Breast epithelium (tissue), 4 donors: ENCODE results near the gene ODAD3. TPM values are rescaled to one million over a fixed set of nuclear protein-coding genes. Genes with fewer than 3 reads are reported as not detected.
"Not testable (repeated sequence)": the region's sequence is repeated elsewhere in the genome, so short reads cannot be mapped to it uniquely, and the experiment has no call there.

Experiments used
- DNase-seq, 2 donors: peaks; one replicate each; pipeline ENCODE4 v3.0.0-alpha.2; 2019; ENCODE audit warnings: low spot score in 2 of 2
- H3K27ac ChIP-seq, 2 donors: fragments of 200-600 bp; sonication (generic) in 1 of 2; one replicate each; pipeline ENCODE4 v1.5.1; 2016 to 2019; ENCODE audit warnings: mild to moderate bottlenecking in 1 of 2
- H3K27me3 ChIP-seq, 2 donors: fragments of 200-600 bp; sonication (generic) in 1 of 2; one replicate each; pipeline versions ENCODE4 v1.5.1 to v1.6.0; 2017 to 2019; ENCODE audit warnings: control low read depth in 1 of 2, mild to moderate bottlenecking in 1 of 2
- H3K36me3 ChIP-seq: fragments of 200-600 bp; one replicate; pipeline ENCODE4 v1.5.1; 2019
- H3K4me1 ChIP-seq, 2 donors: fragments of 200-600 bp; sonication (generic); one replicate each; pipeline ENCODE4 v1.5.1; 2016 to 2019; ENCODE audit warnings: control low read depth in 1 of 2
- H3K4me3 ChIP-seq, 3 donors: fragments of 200-600 bp; sonication (generic); 1 replicate in 2 of 3; 2 replicates in 1 of 3; pipeline ENCODE4 v1.5.1; 2016 to 2019; ENCODE audit warnings: mild to moderate bottlenecking in 3 of 3, moderate library complexity in 2 of 3
- H3K9me3 ChIP-seq, 2 donors: fragments of 200-600 bp; sonication (generic) in 1 of 2; one replicate each; pipeline ENCODE4 v1.5.1; 2016 to 2019; ENCODE audit warnings: control low read depth in 1 of 2
- POLR2A ChIP-seq: fragments of 450-650 bp; IDR thresholded peaks from one replicate; pipeline ENCODE4 v1.6.1; 2016; ENCODE audit warnings: antibody characterized with exemption, mild to moderate bottlenecking, moderate library complexity
- POLR2AphosphoS5 ChIP-seq, 3 donors: sonication (generic); formaldehyde crosslinking; IDR thresholded peaks; one replicate each; pipeline ENCODE4 v1.6.1; 2017; ENCODE audit warnings: antibody characterized with exemption in 3 of 3
- intact Hi-C: fragments of 100-400 bp; cut with DNase I; formaldehyde crosslinking; loops from one replicate; pipeline ENCODE4 v1.15.1; 2023; ENCODE audit warnings: low total_unique reads
- total RNA-seq, 3 donors: library from RNA; depleted of rRNA; stranded (reverse); fragments of >200 nt; gene quantifications; one replicate each; pipeline ENCODE4 v1.1.0, GENCODE V29; 2016
- TF ChIP-seq, protein P1 (sequence below), 3 donors: fragments of 450-650 bp; IDR thresholded peaks; one replicate each; pipeline ENCODE4 v1.5.1; 2016 to 2017; ENCODE audit warnings: antibody characterized with exemption in 3 of 3, mild to moderate bottlenecking in 3 of 3, moderate library complexity in 3 of 3

Gene ODAD3
- total RNA-seq, 3 donors from 2014 or later: 0.33 to 0.59 TPM; not detected in 1

DNA sequence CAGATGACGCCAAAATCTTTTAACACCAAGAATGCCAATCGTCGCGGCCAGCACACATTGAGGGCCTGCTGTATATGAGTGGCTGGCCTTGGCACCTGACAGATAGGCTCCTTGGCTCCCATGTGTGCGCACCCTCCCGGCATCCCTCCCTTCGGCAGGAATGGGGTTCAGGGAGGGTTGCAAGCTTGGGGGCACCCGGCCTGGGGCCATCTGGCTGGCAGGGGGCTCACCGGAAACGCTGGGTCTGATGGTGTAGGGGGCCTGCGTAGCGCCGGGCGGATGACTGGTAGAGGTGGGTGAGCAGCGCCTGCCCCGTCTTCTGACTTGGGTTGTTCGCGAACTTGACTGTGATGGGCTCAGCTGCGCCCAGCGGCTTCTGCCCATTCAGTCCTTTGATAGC, 22.9 kb upstream of the ODAD3 start:
- H3K27me3 ChIP-seq: no peaks in the 10 kb centered on the region
- TF ChIP-seq POLR2AphosphoS5 (IDR thresholded peaks at IDR 0.05) (no peak), POLR2A (no peak)
- TF ChIP-seq, protein P1, sequence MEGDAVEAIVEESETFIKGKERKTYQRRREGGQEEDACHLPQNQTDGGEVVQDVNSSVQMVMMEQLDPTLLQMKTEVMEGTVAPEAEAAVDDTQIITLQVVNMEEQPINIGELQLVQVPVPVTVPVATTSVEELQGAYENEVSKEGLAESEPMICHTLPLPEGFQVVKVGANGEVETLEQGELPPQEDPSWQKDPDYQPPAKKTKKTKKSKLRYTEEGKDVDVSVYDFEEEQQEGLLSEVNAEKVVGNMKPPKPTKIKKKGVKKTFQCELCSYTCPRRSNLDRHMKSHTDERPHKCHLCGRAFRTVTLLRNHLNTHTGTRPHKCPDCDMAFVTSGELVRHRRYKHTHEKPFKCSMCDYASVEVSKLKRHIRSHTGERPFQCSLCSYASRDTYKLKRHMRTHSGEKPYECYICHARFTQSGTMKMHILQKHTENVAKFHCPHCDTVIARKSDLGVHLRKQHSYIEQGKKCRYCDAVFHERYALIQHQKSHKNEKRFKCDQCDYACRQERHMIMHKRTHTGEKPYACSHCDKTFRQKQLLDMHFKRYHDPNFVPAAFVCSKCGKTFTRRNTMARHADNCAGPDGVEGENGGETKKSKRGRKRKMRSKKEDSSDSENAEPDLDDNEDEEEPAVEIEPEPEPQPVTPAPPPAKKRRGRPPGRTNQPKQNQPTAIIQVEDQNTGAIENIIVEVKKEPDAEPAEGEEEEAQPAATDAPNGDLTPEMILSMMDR (IDR thresholded peaks at IDR 0.05): no peak
- H3K4me1 ChIP-seq: no peaks in the 10 kb centered on the region
- no peak for DNase-seq
- intact Hi-C loops: no loop called here
- no peak overlapping the region for H3K27ac ChIP-seq
- H3K36me3 ChIP-seq: no peaks in the 10 kb centered on the region
- no peak overlapping the region for H3K4me3 ChIP-seq
- no peaks in the 10 kb centered on the region for H3K9me3 ChIP-seq

DNA sequence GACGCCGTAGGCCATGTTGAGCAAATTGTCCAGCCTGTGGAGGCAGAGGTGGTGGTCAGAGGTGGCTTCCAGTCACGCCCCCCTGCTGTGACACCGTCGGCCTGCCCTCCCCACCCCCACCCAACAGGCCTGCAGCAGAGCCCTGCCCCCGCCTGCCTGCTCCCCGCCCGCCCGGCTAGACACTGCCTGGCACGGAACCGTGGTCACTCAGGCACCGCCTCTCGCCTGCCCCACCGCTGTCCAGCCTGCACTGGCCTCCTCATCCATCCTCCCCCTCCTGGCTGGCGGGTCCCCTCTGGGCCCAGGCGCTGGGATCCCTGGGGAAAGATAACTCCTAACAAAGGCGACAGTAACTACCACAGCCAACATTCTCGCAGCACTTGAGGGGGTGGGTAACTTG, 22.2 kb upstream of the ODAD3 start:
- Histone ChIP-seq H3K27ac (no peak overlapping the region), H3K36me3 (no peaks in the 10 kb centered on the region), H3K27me3 (no peaks in the 10 kb centered on the region), H3K4me3 (no peak overlapping the region), H3K4me1 (no peaks in the 10 kb centered on the region), H3K9me3 (no peaks in the 10 kb centered on the region)
- intact Hi-C loops: no loop called here
- DNase-seq: no peak
- no peak for TF ChIP-seq POLR2A
- TF ChIP-seq, protein P1 (IDR thresholded peaks at IDR 0.05): no peak

DNA sequence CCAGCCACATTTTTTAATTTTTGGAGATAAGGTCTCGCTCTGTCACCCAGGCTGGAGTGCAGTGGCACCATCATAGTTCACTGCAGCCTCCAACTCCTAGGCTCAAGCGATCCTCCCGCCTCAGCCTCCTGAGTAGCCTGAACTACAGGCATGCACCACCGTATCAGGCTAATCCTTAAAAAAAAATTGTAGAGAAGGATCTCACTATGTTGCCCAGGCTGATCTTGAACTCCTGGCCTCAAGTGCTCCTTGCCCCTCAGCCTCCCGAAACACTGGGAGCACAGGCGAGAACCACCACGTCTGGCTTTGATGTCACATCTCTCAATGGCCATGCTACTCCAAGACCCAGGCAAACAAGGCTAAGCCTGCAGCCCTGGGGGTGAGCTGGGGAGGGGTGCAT, 21.7 kb upstream of the ODAD3 start:
- intact Hi-C loops: no loop called here
- Histone ChIP-seq H3K27ac (no peak overlapping the region), H3K4me1 (no peaks in the 10 kb centered on the region), H3K4me3 (no peak overlapping the region), H3K9me3 (no peaks in the 10 kb centered on the region), H3K27me3 (no peaks in the 10 kb centered on the region), H3K36me3 (no peaks in the 10 kb centered on the region)
- no peak for TF ChIP-seq POLR2A
- TF ChIP-seq POLR2AphosphoS5 (IDR thresholded peaks at IDR 0.05): no peak
- TF ChIP-seq, protein P1 (IDR thresholded peaks at IDR 0.05): no peak
- DNase-seq: no peak

DNA sequence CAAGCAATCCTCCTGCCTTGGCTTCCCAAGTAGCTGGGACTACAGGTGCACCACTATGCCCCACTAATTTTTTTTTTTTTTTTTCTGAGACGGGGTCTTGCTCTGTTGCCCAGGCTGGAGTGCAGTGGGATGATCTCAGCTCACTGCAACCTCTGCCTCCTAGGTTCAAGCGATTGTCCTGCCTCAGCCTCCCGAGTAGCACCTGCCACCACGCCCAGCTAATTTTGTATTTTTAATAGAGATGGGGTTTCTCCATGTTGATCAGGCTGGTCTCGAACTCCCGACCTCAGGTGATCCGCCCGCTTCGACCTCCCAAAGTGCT, 20.3 kb upstream of the ODAD3 start:
- H3K4me1 ChIP-seq, H3K36me3 ChIP-seq, H3K9me3 ChIP-seq, DNase-seq, H3K27ac ChIP-seq, intact Hi-C loops, H3K27me3 ChIP-seq, H3K4me3 ChIP-seq: not testable (repeated sequence)

DNA sequence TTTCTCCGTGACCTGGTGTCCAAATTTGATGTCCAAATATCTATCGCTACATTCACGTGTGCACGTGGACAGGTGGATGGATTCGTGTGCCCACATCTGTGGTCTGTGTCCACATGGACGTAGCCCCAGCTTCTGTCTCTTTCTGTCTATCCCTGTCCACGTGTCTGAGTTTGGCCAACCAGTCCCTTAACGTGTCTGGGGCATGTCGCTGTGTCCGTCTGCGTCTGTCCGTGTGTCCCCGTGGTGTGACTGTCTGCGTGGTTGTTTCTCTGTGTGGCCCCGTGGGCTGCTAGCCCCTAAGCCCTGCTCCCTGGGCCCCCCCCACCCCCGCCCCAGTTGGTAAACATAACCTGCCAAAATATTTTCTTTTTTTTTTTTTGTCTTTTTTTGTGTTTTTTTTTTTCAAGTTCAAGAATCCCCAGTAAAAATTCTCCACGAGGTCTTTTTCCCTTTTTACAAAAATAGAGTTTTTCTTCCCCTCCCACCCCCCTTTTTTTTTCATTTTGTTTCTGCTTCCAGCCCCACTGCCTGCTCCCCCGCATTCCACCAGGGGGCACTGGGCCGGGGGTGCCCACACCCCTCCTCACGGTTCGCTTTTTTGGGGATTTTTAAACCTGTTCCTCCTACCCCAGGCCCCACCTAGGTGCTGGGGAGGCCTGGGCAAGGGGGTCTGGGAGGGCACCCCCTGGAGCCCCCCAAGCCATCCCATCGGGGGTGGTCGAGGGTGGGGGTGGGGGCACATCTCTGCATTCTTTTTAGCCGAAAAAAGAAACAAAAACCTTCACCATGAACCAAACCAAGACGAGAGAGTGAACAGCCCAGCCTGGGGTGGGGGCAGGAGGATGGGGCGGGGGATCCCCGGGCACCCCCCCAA, 18.8 kb upstream of the ODAD3 start:
- Histone ChIP-seq H3K27ac (no peak overlapping the region), H3K9me3 (no peaks in the 10 kb centered on the region), H3K36me3 (peaks cover under 1% of the 10 kb centered on the region), H3K4me1 (no peaks in the 10 kb centered on the region), H3K4me3 (no peak overlapping the region), H3K27me3 (no peaks in the 10 kb centered on the region)
- intact Hi-C loops: no loop called here
- TF ChIP-seq POLR2A (no peak), POLR2AphosphoS5 (IDR thresholded peaks at IDR 0.05) (no peak)
- TF ChIP-seq, protein P1 (IDR thresholded peaks at IDR 0.05): no peak
- DNase-seq: no peak
